HepG2 (cell line): ENCODE measurements around the gene TRAF4. TPM values are rescaled to one million over a fixed set of nuclear protein-coding genes. Genes with fewer than 3 reads are reported as not detected.

Source experiments
- FOSL2 ChIP-seq: sonication (generic); formaldehyde crosslinking; IDR thresholded peaks from 2 replicates; pipeline ENCODE4 v1.4.0; 2020; ENCODE audit warnings: missing genetic modification reagents
- FOXA3 ChIP-seq: IDR thresholded peaks from 2 replicates; pipeline ENCODE4 v1.6.1; 2016; ENCODE audit warnings: missing genetic modification reagents, missing compliant biosample characterization
- GTF2F1 ChIP-seq: fragments of 150-350 bp; IDR thresholded peaks from 2 replicates; pipeline ENCODE4 v1.6.1; 2014; ENCODE audit warnings: low read length
- KDM3A ChIP-seq: IDR thresholded peaks from 2 replicates; pipeline ENCODE4 v1.6.1; 2018; ENCODE audit warnings: low read depth, missing compliant biosample characterization
- KDM4B ChIP-seq: sonication (generic); formaldehyde crosslinking; IDR thresholded peaks from 2 replicates; pipeline ENCODE4 v1.4.0; 2020; ENCODE audit warnings: missing genetic modification reagents
- KLF11 ChIP-seq: IDR thresholded peaks from 2 replicates; pipeline ENCODE4 v1.6.1; 2016; ENCODE audit warnings: missing compliant biosample characterization
- KLF9 ChIP-seq: IDR thresholded peaks from 2 replicates; pipeline ENCODE4 v1.6.1; 2016; ENCODE audit warnings: low read depth
- MAFF ChIP-seq: IDR thresholded peaks from 2 replicates; pipeline ENCODE4 v1.6.1; 2011; ENCODE audit warnings: low read depth, low read length, improper control_type of control experiment
- MAZ ChIP-seq, 2 experiments: sonication (generic) in 1 of 2; formaldehyde crosslinking in 1 of 2; IDR thresholded peaks; 2 replicates each; pipeline versions ENCODE4 v1.5.0 to v1.6.1; 2012 to 2020; ENCODE audit warnings: low read depth in 2 of 2, mild to moderate bottlenecking in 2 of 2, borderline replicate concordance in 1 of 2, improper control_type of control experiment in 1 of 2, low read length in 1 of 2, missing genetic modification reagents in 1 of 2, moderate library complexity in 1 of 2
- MEF2D ChIP-seq: sonication (generic); formaldehyde crosslinking; IDR thresholded peaks from 2 replicates; pipeline ENCODE4 v1.5.1; 2020; ENCODE audit warnings: mild to moderate bottlenecking, missing genetic modification reagents
- NR2F6 ChIP-seq, 2 experiments: IDR thresholded peaks; 2 replicates each; pipeline ENCODE4 v1.6.1; 2016; ENCODE audit warnings: antibody characterized with exemption in 1 of 2, mild to moderate bottlenecking in 1 of 2
- PITX1 ChIP-seq: sonication (generic); formaldehyde crosslinking; IDR thresholded peaks from 2 replicates; pipeline ENCODE4 v1.5.1; 2020; ENCODE audit warnings: mild to moderate bottlenecking, missing genetic modification reagents
- POLR2A ChIP-seq, 2 experiments: IDR thresholded peaks; 2 replicates each; pipeline ENCODE4 v1.6.1; 2011; ENCODE audit warnings: low read depth in 2 of 2, low read length in 2 of 2, mild to moderate bottlenecking in 1 of 2, moderate library complexity in 1 of 2; ENCODE audit not compliant: insufficient read depth in 1 of 2
- RAD21 ChIP-seq: fragments of 450-650 bp; formaldehyde crosslinking; IDR thresholded peaks from 2 replicates; pipeline ENCODE4 v1.5.0; 2020; ENCODE audit warnings: mild to moderate bottlenecking
- RXRA ChIP-seq: sonication (generic); formaldehyde crosslinking; IDR thresholded peaks from 2 replicates; pipeline ENCODE4 v1.5.1; 2020; ENCODE audit warnings: missing genetic modification reagents
- ZFP36L1 ChIP-seq: sonication (generic); formaldehyde crosslinking; IDR thresholded peaks from 2 replicates; pipeline ENCODE4 v1.8.0; 2022; ENCODE audit warnings: mild to moderate bottlenecking, missing genetic modification reagents, moderate library complexity
- ZNF20 ChIP-seq: sonication (generic); formaldehyde crosslinking; IDR thresholded peaks from 2 replicates; pipeline ENCODE4 v1.4.0; 2020; ENCODE audit warnings: mild to moderate bottlenecking, moderate library complexity, missing genetic modification reagents
- ZNF205 ChIP-seq: IDR thresholded peaks from 2 replicates; pipeline ENCODE4 v1.6.1; 2018; ENCODE audit warnings: missing biosample characterization, missing genetic modification reagents
- ZNF589 ChIP-seq: sonication (generic); formaldehyde crosslinking; conservative IDR thresholded peaks from 2 replicates; pipeline ENCODE4 v1.8.0; 2022; ENCODE audit warnings: mild to moderate bottlenecking, moderate library complexity, missing genetic modification reagents
- ZNF83 ChIP-seq: sonication (generic); formaldehyde crosslinking; IDR thresholded peaks from 2 replicates; pipeline ENCODE4 v1.4.0; 2020; ENCODE audit warnings: missing genetic modification reagents, mild to moderate bottlenecking, borderline replicate concordance
- ZNF883 ChIP-seq: sonication (generic); formaldehyde crosslinking; IDR thresholded peaks from 2 replicates; pipeline ENCODE4 v1.5.1; 2020; ENCODE audit warnings: mild to moderate bottlenecking, missing genetic modification reagents; ENCODE audit errors: not compliant biosample characterization
- polyA plus RNA-seq, 8 experiments: library from polyadenylated mRNA; depleted of rRNA in 3 of 8; stranded (reverse) in 7 of 8; unstranded in 1 of 8; fragments of >200 nt; fragmentation: Illumina TruSeq in 4 of 8; extraction: Trizol in 4 of 8; gene quantifications; 2 replicates each; pipeline versions ENCODE4 v1.2.1 to v1.2.3, GENCODE V29; 2011 to 2016; ENCODE audit warnings: low read depth in 4 of 8, missing spikeins in 1 of 8, mixed read lengths in 1 of 8; ENCODE audit not compliant: insufficient read depth in 1 of 8
- total RNA-seq, 5 experiments: library from RNA; depleted of rRNA; stranded (reverse); fragments of >200 nt; fragmentation: Illumina TruSeq; extraction: Trizol; gene quantifications; 2 replicates each; pipeline ENCODE4 v1.2.3, GENCODE V29; 2016; ENCODE audit warnings: low read depth in 1 of 5
- TF ChIP-seq, protein P1 (sequence below): sonication (generic); formaldehyde crosslinking; IDR thresholded peaks from 2 replicates; pipeline ENCODE4 v1.4.0; 2020; ENCODE audit warnings: mild to moderate bottlenecking, missing genetic modification reagents
- TF ChIP-seq, protein P2 (sequence below): IDR thresholded peaks from 2 replicates; pipeline ENCODE4 v1.6.1; 2018; ENCODE audit warnings: missing genetic modification reagents, mild to moderate bottlenecking, missing compliant biosample characterization
- TF ChIP-seq, protein P3 (sequence below): sonication (generic); formaldehyde crosslinking; IDR thresholded peaks from 2 replicates; pipeline ENCODE4 v1.4.0; 2020; ENCODE audit warnings: missing genetic modification reagents
- TF ChIP-seq, protein P4 (sequence below): sonication (generic); formaldehyde crosslinking; IDR thresholded peaks from 2 replicates; pipeline ENCODE4 v1.5.0; 2020; ENCODE audit warnings: missing genetic modification reagents

Gene TRAF4
- total and polyA plus RNA-seq, 2 of the 13 experiments (the other 11 are each of a cell fraction or from before 2014, with no cell fraction given): 86.0 to 89.9 TPM

GRCh38 chr17:28750178-28751047 is 6.6 kb downstream of the TRAF4 start (continued):
- peak; percentile 95 for TF ChIP-seq RAD21 (CRISPR knock-in tag)
- TF ChIP-seq FOXA3 (CRISPR knock-in tag): peak; percentile 39
- TF ChIP-seq, protein P1, sequence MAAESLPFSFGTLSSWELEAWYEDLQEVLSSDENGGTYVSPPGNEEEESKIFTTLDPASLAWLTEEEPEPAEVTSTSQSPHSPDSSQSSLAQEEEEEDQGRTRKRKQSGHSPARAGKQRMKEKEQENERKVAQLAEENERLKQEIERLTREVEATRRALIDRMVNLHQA: no peak
- TF ChIP-seq, protein P2, sequence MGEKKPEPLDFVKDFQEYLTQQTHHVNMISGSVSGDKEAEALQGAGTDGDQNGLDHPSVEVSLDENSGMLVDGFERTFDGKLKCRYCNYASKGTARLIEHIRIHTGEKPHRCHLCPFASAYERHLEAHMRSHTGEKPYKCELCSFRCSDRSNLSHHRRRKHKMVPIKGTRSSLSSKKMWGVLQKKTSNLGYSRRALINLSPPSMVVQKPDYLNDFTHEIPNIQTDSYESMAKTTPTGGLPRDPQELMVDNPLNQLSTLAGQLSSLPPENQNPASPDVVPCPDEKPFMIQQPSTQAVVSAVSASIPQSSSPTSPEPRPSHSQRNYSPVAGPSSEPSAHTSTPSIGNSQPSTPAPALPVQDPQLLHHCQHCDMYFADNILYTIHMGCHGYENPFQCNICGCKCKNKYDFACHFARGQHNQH (CRISPR knock-in tag): peak; percentile 70; the same call in 1 of the 2 replicates
- TF ChIP-seq POLR2A (IDR thresholded peaks at IDR 0.05; ENCODE audit: insufficient read depth in 1 of 2, low read depth in 2 of 2, low read length in 2 of 2): peak in 1 of 2 experiments; percentile 43; a peak in 2 of 4 replicates
- TF ChIP-seq PITX1 (CRISPR knock-in tag): no peak; the same call in 1 of the 2 replicates
- TF ChIP-seq MEF2D (CRISPR knock-in tag): no peak
- TF ChIP-seq KDM3A (CRISPR knock-in tag): peak; percentile 83
- no peak for TF ChIP-seq NR2F6 (IDR thresholded peaks at IDR 0.05)
- TF ChIP-seq NR2F6 (CRISPR knock-in tag; IDR thresholded peaks at IDR 0.05): peak; percentile 36; the same call in 1 of the 2 replicates
- TF ChIP-seq KLF9: no peak; the same call in 1 of the 2 replicates
- TF ChIP-seq ZNF83 (CRISPR knock-in tag): no peak
- TF ChIP-seq KLF11: no peak
- no peak for TF ChIP-seq ZNF883 (CRISPR knock-in tag)
- TF ChIP-seq, protein P3, sequence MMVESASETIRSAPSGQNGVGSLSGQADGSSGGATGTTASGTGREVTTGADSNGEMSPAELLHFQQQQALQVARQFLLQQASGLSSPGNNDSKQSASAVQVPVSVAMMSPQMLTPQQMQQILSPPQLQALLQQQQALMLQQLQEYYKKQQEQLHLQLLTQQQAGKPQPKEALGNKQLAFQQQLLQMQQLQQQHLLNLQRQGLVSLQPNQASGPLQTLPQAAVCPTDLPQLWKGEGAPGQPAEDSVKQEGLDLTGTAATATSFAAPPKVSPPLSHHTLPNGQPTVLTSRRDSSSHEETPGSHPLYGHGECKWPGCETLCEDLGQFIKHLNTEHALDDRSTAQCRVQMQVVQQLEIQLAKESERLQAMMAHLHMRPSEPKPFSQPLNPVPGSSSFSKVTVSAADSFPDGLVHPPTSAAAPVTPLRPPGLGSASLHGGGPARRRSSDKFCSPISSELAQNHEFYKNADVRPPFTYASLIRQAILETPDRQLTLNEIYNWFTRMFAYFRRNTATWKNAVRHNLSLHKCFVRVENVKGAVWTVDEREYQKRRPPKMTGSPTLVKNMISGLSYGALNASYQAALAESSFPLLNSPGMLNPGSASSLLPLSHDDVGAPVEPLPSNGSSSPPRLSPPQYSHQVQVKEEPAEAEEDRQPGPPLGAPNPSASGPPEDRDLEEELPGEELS (CRISPR knock-in tag): 0 out of 2 replicates have a peak, but pooled peaks have one; percentile 24
- no peak for TF ChIP-seq GTF2F1
- no peak for TF ChIP-seq MAFF
- no peak; the same call in 1 of the 2 replicates for TF ChIP-seq MAZ (IDR thresholded peaks at IDR 0.05; ENCODE audit: borderline replicate concordance, low read depth, low read length)
- no peak for TF ChIP-seq MAZ (CRISPR knock-in tag; IDR thresholded peaks at IDR 0.05; ENCODE audit: low read depth)
- no peak for TF ChIP-seq ZNF205 (CRISPR knock-in tag)
- TF ChIP-seq ZNF20 (CRISPR knock-in tag): no peak
- TF ChIP-seq ZFP36L1 (CRISPR knock-in tag): 0 out of 2 replicates have a peak, but pooled peaks have one; percentile 44
- TF ChIP-seq FOSL2: peak; percentile 34; the same call in 1 of the 2 replicates
- TF ChIP-seq, protein P4, sequence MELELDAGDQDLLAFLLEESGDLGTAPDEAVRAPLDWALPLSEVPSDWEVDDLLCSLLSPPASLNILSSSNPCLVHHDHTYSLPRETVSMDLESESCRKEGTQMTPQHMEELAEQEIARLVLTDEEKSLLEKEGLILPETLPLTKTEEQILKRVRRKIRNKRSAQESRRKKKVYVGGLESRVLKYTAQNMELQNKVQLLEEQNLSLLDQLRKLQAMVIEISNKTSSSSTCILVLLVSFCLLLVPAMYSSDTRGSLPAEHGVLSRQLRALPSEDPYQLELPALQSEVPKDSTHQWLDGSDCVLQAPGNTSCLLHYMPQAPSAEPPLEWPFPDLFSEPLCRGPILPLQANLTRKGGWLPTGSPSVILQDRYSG (CRISPR knock-in tag): no peak
- TF ChIP-seq ZNF589 (CRISPR knock-in tag): no peak
- TF ChIP-seq RXRA (CRISPR knock-in tag): no peak
- 0 out of 2 replicates have a peak, but pooled peaks have one; percentile 25 for TF ChIP-seq KDM4B (CRISPR knock-in tag)
